Loucy (cell line): ENCODE results near the gene L3MBTL3.

Experiments
- CTCF ChIP-seq: fragments of 200-600 bp; sonication (generic); conservative IDR thresholded peaks from 2 replicates; pipeline ENCODE4 v1.5.1; 2014; ENCODE audit warnings: mild to moderate bottlenecking, antibody characterized with exemption, low read length
- EZH2phosphoT487 ChIP-seq: fragments of 200-600 bp; IDR thresholded peaks from 2 replicates; pipeline ENCODE4 v1.6.1; 2018; ENCODE audit warnings: antibody characterized with exemption, mild to moderate bottlenecking, moderate library complexity, borderline replicate concordance

GRCh38 chr6:130029163-130029562 is 10.8 kb downstream of the L3MBTL3 start:
- TF ChIP-seq CTCF: no peak
- no peak for TF ChIP-seq EZH2phosphoT487
